ENCODE measurements around the gene MBD3L2.
"Not testable (repeated sequence)": the region's sequence is repeated elsewhere in the genome, so short reads cannot be mapped to it uniquely, and the experiment has no call there.

The MBD3L2 gene

GRCh38 chr19:7049021-7049420 lies at the start of gene MBD3L2:
Gene MBD3L2, plus strand, starts transcription at chr19:7049321. Its CDS starts 53 bp downstream, at chr19:7049374.
- DNase-seq, result not testable (repeated sequence)

DNA sequence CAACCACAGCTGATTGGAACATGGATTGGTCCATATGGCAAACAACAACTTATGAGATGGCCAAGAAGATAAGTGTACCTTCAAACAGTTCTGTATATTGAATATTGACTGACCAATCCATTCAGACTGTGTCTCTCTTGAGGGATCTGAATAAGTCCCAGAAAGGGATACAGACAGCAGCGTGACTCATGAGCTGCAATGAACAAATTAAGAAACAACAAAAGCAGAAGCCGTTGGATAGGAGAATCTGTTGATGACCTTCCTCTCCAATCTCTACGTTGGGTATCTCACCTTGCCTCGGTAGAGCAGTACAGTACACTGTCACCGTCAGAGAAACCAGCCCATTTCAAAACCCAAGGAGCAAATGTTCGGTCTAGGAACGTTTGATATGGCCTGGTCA lies 49.2 kb upstream of the MBD3L2 start:
- no peak for DNase-seq

DNA sequence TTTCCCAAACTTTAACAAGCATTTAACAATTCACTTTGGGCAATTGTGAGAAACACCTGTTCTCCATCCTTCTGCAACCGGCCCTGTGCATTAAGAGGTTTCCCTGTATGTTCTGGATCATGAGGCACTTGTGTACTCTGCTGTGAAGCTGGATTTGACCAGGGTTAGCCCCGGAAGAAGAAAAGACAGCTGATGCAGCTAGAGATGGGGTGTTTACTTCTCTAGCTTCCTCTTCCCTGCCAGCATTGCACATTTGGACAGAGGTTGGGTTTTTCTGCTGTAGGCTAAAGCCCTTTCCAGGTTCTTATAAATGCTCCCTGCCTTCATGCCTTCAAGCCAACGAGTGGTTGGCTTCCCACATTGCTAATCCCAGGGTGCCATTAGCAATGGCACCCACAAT lies 48.8 kb upstream of the MBD3L2 start:
- no peak for DNase-seq

- DNase-seq, result no peak
Observed at GRCh38 chr19:7000816-7001215, 48.3 kb upstream of the MBD3L2 start.

DNA sequence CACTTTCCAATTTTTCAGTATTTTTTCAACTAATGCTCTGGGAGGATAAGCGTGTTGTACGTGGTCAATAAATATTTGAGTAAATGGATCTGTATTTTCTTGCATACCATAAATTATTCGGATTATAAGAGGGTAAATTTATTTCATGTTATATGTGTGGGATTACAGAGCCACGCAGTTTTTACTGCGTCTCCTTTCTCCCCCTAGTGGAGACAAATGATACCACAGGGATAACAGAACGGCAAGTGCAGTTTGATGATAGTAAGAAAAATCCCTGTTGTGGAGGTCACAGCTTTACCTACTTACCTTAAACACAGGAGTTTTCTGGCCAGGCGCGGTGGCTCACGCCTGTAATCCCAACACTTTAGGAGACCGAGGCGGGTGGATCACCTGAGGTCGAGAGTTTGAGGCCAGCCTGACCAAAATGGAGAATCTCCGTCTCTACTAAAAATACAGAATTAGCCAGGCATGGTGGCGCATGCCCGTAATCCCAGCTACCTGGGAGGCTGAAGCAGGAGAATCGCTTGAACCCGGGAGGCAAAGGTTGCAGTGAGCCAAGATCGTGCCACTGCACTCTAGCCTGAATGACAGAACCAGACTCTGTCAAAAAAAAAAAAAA lies 44.7 kb upstream of the MBD3L2 start:
- DNase-seq, result no peak

GRCh38 chr19:7006135-7006704 lies 42.9 kb upstream of the MBD3L2 start:
- no peak for DNase-seq

GRCh38 chr19:7007859-7008258 lies 41.3 kb upstream of the MBD3L2 start:
- no peak for DNase-seq

DNA sequence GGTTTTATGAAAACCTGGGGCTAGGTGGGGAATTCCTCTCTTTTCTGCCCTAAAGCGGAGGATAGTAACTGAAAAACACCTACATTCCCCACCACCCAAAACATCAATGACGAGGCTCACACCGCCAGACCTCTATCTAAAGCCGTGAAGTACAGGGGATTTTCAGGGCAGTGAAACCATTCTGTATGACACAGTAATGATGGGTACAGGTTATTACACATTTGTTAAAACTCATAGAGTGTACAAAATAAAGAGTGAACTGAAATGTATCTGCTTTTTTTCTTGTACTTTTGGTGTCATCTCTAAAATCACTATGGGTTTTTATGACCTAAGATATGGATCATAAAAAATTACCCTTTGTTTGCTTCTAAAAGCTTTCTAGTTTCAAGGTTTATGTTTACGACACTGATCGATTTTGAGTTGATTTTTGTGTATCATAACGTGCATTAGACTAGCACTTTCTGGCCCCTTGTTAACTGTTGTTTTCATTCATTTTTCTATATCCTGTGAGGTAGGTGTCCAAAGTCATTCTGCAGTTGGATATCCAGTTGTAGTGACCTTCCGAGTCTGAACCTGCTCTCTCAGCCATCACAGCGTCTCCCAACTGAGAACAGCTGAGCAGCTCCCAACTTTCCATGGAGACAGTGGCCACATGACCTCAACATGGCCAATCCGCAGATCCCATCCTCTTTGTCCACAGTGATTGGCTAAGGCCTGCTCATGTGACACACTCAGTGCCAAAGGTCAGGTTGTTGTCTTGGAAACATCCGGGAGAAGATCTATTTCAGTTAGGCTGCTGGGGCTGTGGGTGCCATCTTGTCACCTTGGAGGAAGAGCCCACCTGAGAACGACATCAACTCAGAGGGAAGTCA lies 38.2 kb upstream of the MBD3L2 start:
- no peak for DNase-seq

DNA sequence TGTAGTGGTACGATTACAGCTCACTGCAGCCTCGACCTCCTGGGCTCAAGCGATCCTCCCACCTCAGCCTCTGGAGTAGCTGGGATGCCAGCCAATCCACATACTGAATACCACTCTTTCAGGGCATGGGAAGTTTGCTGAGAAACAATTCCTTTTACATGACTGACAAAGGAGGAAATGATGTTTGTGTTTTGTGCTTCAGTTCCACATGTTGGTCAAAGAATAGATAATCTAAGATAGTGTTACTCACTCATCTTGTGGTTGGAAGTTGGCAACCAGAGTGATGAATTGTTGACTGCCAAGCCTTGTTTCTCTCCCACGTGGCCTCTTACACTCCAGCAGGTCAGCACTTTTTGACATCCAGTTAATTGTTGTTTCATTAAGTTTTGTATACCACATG lies 35.4 kb upstream of the MBD3L2 start:
- DNase-seq, result no peak

- DNase-seq, result no peak
Observed at GRCh38 chr19:7018828-7019227, 30.3 kb upstream of the MBD3L2 start.

DNA sequence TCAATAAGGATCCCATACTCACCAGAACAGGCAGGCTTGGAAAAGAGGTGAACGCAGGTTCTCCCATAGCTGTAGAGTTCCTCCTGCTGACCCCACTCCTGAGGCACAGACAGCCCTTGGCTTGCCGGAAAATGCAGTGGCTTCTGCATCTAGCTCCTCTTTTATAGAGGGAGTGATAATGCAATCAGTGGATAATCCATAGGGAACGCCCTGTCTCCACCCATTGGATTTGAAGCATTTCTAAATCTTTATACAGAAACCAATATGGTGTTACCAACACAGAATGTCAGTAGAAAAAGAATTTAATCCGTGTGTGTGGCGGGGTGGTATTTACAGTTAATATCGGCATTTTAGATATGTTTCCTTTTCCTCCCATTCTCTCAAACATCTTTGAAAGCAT lies 27.8 kb upstream of the MBD3L2 start, which contains the start of gene MBD3L2B:
MBD3L2B (minus strand) TSS at position 101 of the 400 bp plus-strand sequence; CDS start at position 67, 34 bp downstream.
- not testable (repeated sequence) for DNase-seq

DNA sequence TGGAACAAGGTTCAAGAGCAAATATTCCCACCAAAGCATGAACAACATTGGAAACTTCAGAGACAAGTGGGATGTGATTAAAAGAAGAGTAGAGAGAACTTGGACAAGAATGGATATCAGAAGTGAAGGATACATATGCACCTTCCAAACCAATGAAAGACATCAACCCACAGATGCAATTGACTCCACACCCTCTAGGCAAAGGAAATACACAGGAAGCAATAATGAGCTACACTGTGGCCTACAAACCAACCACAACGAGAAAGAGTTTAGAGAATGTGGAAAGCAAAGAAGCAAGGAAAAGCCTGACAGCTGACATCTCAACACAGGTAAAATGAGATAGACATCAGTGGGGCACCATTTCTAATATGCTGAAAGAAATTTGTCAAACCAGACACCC lies 20.3 kb upstream of the MBD3L2 start:
- not testable (repeated sequence) for DNase-seq

GRCh38 chr19:7030278-7030677 lies 18.8 kb upstream of the MBD3L2 start, which contains the start of gene MBD3L5:
Gene MBD3L5, plus strand, starts transcription at chr19:7030578. Its CDS starts 34 bp downstream, at chr19:7030612.
- DNase-seq, result not testable (repeated sequence)

DNA sequence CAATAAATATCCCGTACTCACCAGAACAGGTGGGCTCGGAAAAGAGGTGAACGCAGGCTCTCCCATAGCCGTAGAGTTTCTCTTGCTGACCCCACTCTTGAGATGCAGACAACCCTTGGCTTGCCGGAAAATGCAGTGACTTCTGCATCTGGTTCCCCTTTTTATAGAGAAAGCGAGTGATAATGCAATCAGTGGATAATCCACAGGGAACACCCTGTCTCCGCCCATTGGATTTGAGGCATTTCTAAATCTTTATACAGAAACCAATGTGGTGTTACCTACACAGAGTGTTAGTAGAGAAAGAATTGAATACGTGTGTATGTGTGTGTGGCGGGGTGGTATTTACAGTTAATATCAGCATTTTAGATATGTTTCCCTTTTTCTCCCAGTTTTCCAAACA lies 9.0 kb upstream of the MBD3L2 start, which contains the start of gene MBD3L4:
MBD3L4 (minus strand) TSS at position 101 of the 400 bp plus-strand sequence; CDS start at position 66, 35 bp downstream.
- not testable (repeated sequence) for DNase-seq

- not testable (repeated sequence) for DNase-seq
Observed at GRCh38 chr19:7041563-7041962, 7.6 kb upstream of the MBD3L2 start.

DNA sequence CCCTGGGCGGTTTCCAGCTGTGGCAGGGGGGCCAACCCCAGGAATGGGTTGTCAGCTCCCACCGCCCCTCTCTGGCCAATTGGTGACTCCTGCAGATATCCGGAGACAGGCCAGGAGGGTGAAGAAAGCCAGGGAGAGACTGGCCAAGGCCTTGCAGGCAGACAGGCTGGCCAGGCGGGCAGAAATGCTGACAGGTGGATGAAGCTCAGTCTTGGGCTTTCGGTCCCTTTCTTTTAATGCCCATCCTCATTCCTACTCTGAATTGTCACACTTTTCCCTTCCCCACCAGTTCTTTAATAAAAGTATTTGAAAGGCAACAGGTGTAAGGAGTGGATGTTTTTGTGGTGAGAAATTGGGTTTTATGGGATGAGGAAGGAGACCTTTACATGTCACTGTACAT lies 2.3 kb downstream of the MBD3L2 start:
- DNase-seq, result not testable (repeated sequence)

- not testable (repeated sequence) for DNase-seq
Observed at GRCh38 chr19:7052896-7053295, 3.8 kb downstream of the MBD3L2 start.

DNA sequence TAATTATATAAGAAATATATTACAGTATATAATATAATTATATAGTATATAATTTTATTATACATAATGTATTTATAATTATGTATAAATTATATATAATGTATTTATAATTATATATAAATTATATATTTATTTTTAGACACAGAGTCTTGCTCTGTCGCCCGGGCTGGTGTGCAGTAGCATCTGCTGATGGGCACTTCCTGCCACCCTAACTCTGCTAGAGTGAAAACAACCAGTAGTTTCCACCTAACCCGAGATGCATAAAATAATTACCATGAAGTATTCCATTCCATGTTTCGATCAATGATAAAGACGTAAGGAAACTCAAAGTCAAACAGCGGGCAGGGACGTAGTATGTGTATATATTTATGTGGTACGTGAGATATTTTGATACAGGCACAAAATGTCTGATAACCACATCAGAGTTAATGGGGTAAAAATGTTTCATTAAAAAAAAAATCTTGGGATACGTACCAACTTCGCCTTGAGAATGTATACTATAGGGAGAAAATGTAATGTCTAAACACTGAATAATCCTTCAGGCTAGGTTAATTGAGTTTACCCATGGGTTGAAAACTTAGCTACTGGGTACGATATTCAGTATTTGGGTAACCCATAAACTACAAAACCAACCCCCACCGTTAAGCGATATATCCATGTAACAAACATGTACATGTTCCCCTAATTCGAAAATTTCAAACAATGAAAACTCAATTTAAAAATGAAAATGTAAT lies 5.7 kb downstream of the MBD3L2 start:
- not testable (repeated sequence) for DNase-seq

GRCh38 chr19:7055679-7056078 lies 6.6 kb downstream of the MBD3L2 start:
- DNase-seq, result not testable (repeated sequence)

DNA sequence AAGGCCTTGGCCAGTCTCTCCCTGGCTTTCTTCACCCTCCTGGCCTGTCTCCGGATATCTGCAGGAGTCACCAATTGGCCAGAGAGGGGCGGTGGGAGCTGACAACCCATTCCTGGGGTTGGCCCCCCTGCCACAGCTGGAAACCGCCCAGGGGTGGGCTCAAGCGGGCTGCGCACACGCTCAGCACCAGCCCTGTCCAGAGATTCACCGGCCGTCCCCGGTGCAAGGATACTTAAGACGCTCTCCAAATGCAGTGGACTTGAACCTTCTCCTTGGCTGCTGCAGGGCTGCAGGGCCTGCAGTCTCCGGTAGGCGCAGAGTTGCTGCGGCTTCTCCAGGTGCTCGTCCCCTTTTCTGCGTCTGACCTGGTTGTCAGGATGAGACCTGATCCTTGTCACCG lies 7.2 kb downstream of the MBD3L2 start:
- not testable (repeated sequence) for DNase-seq

DNA sequence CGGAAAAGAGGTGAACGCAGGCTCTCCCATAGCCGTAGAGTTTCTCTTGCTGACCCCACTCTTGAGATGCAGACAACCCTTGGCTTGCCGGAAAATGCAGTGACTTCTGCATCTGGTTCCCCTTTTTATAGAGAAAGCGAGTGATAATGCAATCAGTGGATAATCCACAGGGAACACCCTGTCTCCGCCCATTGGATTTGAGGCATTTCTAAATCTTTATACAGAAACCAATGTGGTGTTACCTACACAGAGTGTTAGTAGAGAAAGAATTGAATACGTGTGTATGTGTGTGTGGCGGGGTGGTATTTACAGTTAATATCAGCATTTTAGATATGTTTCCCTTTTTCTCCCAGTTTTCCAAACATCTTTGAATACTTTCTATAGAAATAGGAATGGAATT lies 9.5 kb downstream of the MBD3L2 start, which contains the start of gene MBD3L3:
MBD3L3 (minus strand) TSS at position 101 of the 400 bp plus-strand sequence; CDS start at position 30, 71 bp downstream.
- DNase-seq, result not testable (repeated sequence)

DNA sequence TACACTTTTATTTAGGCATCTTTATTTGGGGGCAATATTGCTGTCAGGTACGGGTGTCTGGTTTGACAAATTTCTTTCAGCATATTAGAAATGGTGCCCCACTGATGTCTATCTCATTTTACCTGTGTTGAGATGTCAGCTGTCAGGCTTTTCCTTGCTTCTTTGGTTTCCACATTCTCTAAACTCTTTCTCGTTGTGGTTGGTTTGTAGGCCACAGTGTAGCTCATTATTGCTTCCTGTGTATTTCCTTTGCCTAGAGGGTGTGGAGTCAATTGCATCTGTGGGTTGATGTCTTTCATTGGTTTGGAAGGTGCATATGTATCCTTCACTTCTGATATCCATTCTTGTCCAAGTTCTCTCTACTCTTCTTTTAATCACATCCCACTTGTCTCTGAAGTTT lies 10.9 kb downstream of the MBD3L2 start:
- DNase-seq, result not testable (repeated sequence)

DNA sequence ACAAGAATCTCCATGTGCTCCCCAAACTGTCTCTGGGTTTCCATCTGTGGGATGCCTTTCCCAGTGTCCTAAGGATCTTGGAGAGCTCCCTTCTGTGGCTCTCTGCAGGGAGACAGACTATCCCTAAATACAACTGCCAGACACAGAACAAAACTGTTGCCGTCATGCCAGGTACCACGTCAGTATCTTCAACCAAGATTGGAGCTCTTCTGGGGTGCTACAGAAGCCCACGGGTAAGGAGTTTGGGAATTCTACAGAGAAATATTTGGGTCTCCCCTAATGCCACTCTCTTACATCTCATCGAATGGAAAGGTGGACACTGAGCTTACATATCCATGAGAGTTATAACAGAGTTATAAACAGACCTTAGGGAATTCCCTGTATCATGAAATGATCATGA lies 14.2 kb downstream of the MBD3L2 start:
- no peak for DNase-seq

All from amniotic stem cell (primary cell).